Measurements from ENCODE around the gene LINGO4.
A peak's percentile ranks its signal among the peaks of the same experiment; 100 is the strongest.

LINGO4 gene

GRCh38 chr1:151814971-151815545, 9.8 kb upstream of the LINGO4 start:
- DNase-seq (ENCODE audit: low spot score), result no peak

- no peak for DNase-seq (ENCODE audit: low spot score)
Measured at GRCh38 chr1:151814426-151814825, 9.2 kb upstream of the LINGO4 start.

- no peak for DNase-seq (ENCODE audit: low spot score)
Measured at GRCh38 chr1:151813271-151813977, 8.2 kb upstream of the LINGO4 start.

GRCh38 chr1:151811181-151811580, 6.0 kb upstream of the LINGO4 start:
- no peak for DNase-seq (ENCODE audit: low spot score)

- no peak for DNase-seq (ENCODE audit: low spot score)
Measured at GRCh38 chr1:151809985-151810556, 4.9 kb upstream of the LINGO4 start.

GRCh38 chr1:151809290-151809984, 4.2 kb upstream of the LINGO4 start:
- no peak for DNase-seq (ENCODE audit: low spot score)

- DNase-seq (ENCODE audit: low spot score), result no peak
Measured at GRCh38 chr1:151807766-151808165, 2.5 kb upstream of the LINGO4 start.

GRCh38 chr1:151807131-151807530, 1.9 kb upstream of the LINGO4 start:
- DNase-seq (ENCODE audit: low spot score), result no peak

- no peak for DNase-seq (ENCODE audit: low spot score)
Measured at GRCh38 chr1:151806170-151806569, 951 bp upstream of the LINGO4 start.

GRCh38 chr1:151803915-151804314, 1.3 kb downstream of the LINGO4 start:
- no peak for DNase-seq (ENCODE audit: low spot score)

- no peak for DNase-seq (ENCODE audit: low spot score)
Measured at GRCh38 chr1:151803164-151803563, 2.1 kb downstream of the LINGO4 start.

GRCh38 chr1:151802372-151802771, 2.8 kb downstream of the LINGO4 start:
- no peak for DNase-seq (ENCODE audit: low spot score)

- no peak for DNase-seq (ENCODE audit: low spot score)
Measured at GRCh38 chr1:151801846-151802245, 3.4 kb downstream of the LINGO4 start.

GRCh38 chr1:151801310-151801820, 3.9 kb downstream of the LINGO4 start:
- DNase-seq (ENCODE audit: low spot score), result no peak

GRCh38 chr1:151800830-151801229, 4.4 kb downstream of the LINGO4 start:
- no peak for DNase-seq (ENCODE audit: low spot score)

GRCh38 chr1:151799179-151800022, 5.8 kb downstream of the LINGO4 start:
- peak; percentile 66 for DNase-seq (ENCODE audit: low spot score)

GRCh38 chr1:151798571-151798970, 6.6 kb downstream of the LINGO4 start:
- DNase-seq (ENCODE audit: low spot score), result no peak

GRCh38 chr1:151790940-151791651, 14.1 kb downstream of the LINGO4 start:
- DNase-seq (ENCODE audit: low spot score), result peak; percentile 62

GRCh38 chr1:151790071-151790939, 14.9 kb downstream of the LINGO4 start, which contains the start of gene TDRKH:
TSS of gene TDRKH (minus strand) at chr1:151790500. CDS start at chr1:151783022, 7,478 bp downstream.
- peak; percentile 100 for DNase-seq (ENCODE audit: low spot score)

GRCh38 chr1:151787689-151788088, 17.5 kb downstream of the LINGO4 start:
- no peak for DNase-seq (ENCODE audit: low spot score)
